Measurements from ENCODE around the gene GOLGA2.

Gene GOLGA2

DNA sequence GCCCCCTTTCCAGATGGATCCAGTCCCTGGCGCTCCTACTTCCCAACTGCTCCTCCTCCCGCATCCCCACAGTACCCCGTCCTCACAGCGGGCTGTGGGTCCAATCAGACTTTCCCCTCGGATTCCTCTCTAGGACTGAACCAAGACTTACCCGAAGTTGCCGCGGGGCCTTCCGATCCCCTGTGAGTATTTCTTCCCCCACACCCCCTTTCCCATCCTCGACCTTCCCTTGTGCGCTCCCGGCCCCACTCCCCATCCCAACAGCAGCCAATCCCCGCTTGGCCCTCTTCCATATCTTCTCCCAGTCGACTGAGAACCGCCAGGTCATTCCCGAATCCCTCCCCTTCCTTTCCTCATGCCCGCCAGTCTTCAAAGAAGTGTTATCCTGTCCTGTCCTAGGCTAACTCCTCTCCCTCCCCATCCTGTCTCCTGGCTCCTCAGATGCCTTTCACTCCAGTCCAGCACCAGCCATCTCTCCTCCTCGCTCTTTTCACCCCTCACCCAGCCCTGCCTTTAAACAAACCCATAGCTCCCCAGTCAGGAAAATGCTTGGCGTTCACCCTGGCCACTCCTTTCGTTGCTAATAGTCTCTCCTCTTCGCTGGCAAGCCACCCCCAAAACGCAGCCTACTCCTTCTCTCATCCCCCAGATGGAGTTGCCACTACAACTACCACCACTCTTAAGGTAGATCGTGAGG is 915 bp upstream of the GOLGA2 start:
- Histone ChIP-seq H3F3A (ENCODE audit: low read depth) (no peaks in the 10 kb centered on the region), H2AFZ (ENCODE audit: low read length) (peak overlapping the region; percentile 77; the same call in 1 of the 2 replicates), H4K20me1 (ENCODE audit: insufficient read depth, low read length, poor library complexity, severe bottlenecking) (peaks cover 14% of the 10 kb centered on the region), H3K9me3 (ENCODE audit: insufficient read depth, low read depth, low read length) (no peaks in the 10 kb centered on the region), H3K4me1 (ENCODE audit: insufficient read depth, low read length, poor library complexity, severe bottlenecking) (peaks cover 33% of the 10 kb centered on the region), H3K27me3 (ENCODE audit: insufficient read depth, low read length, poor library complexity, severe bottlenecking) (no peaks in the 10 kb centered on the region), H3K9ac (ENCODE audit: low read depth, low read length, poor library complexity, severe bottlenecking) (peak overlapping the region; percentile 84), H3K79me2 (ENCODE audit: insufficient read depth, low read length) (peaks cover 26% of the 10 kb centered on the region), H3K36me3 (ENCODE audit: insufficient read depth, low read length) (no peaks in the 10 kb centered on the region), H3K9me2 (replicated peaks; ENCODE audit: low read depth, low read length) (no peaks in the 10 kb centered on the region), H3K4me2 (ENCODE audit: low read depth, low read length, poor library complexity, severe bottlenecking) (peak overlapping the region; percentile 89), H3K4me3 (ENCODE audit: low read length, poor library complexity, severe bottlenecking) (peak overlapping the region; percentile 84)
- TF ChIP-seq, protein P1, sequence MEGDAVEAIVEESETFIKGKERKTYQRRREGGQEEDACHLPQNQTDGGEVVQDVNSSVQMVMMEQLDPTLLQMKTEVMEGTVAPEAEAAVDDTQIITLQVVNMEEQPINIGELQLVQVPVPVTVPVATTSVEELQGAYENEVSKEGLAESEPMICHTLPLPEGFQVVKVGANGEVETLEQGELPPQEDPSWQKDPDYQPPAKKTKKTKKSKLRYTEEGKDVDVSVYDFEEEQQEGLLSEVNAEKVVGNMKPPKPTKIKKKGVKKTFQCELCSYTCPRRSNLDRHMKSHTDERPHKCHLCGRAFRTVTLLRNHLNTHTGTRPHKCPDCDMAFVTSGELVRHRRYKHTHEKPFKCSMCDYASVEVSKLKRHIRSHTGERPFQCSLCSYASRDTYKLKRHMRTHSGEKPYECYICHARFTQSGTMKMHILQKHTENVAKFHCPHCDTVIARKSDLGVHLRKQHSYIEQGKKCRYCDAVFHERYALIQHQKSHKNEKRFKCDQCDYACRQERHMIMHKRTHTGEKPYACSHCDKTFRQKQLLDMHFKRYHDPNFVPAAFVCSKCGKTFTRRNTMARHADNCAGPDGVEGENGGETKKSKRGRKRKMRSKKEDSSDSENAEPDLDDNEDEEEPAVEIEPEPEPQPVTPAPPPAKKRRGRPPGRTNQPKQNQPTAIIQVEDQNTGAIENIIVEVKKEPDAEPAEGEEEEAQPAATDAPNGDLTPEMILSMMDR (conservative IDR thresholded peaks at IDR 0.05; ENCODE audit: low read length): no peak
- TF ChIP-seq EZH2phosphoT487 (IDR thresholded peaks at IDR 0.05; ENCODE audit: borderline replicate concordance): no peak

DNA sequence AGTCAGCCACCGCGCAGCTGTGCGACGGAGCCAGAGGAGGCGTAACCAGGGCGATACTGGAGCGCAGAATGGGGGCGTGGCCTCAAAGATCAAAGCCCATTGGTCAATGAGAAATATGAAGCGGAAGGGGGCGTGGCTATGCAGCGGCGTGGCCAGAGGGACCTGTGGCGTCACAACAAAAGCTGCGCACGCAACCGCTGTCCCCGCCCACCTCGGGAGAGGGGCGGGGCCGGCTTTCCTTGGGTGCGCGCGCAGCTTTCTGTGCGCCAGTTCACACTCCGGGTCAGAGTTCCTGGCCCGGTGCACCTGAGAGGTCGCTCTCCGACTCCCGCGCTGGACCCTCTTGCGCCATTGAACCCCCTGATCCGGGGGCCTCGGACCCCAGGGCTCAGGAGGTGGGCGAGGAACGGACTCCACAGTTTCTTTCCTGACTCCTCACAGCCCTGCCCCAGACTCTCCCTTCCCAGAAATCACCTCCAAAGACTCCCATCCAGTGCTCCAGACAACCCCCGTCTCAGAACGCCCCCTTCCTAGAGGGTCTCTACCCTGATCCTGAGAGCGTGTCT is 284 bp upstream of the GOLGA2 start, which contains the start of gene SWI5:
SWI5 (plus strand) TSS at position 269 of the 566 bp plus-strand sequence.
- H3K4me2 ChIP-seq (ENCODE audit: low read depth, low read length, poor library complexity, severe bottlenecking): peak within 1 kb of the TSS; percentile 100
- H3K4me1 ChIP-seq (ENCODE audit: insufficient read depth, low read length, poor library complexity, severe bottlenecking): peaks cover 33% of the 10 kb centered on the region
- peak within 1 kb of the TSS; percentile 78 for H2AFZ ChIP-seq (ENCODE audit: low read length)
- no peak for TF ChIP-seq EZH2phosphoT487 (IDR thresholded peaks at IDR 0.05; ENCODE audit: borderline replicate concordance)
- TF ChIP-seq, protein P1 (conservative IDR thresholded peaks at IDR 0.05; ENCODE audit: low read length): no peak
- H3K9ac ChIP-seq (ENCODE audit: low read depth, low read length, poor library complexity, severe bottlenecking): peak within 1 kb of the TSS; percentile 92
- peaks cover 26% of the 10 kb centered on the region for H3K79me2 ChIP-seq (ENCODE audit: insufficient read depth, low read length)
- H3K9me3 ChIP-seq (ENCODE audit: insufficient read depth, low read depth, low read length): no peaks in the 10 kb centered on the region
- H3K9me2 ChIP-seq (replicated peaks; ENCODE audit: low read depth, low read length): no peaks in the 10 kb centered on the region
- H3K4me3 ChIP-seq (ENCODE audit: low read length, poor library complexity, severe bottlenecking): peak within 1 kb of the TSS; percentile 84
- no peaks in the 10 kb centered on the region for H3K36me3 ChIP-seq (ENCODE audit: insufficient read depth, low read length)
- peaks cover 14% of the 10 kb centered on the region for H4K20me1 ChIP-seq (ENCODE audit: insufficient read depth, low read length, poor library complexity, severe bottlenecking)
- H3K27me3 ChIP-seq (ENCODE audit: insufficient read depth, low read length, poor library complexity, severe bottlenecking): no peaks in the 10 kb centered on the region
- no peaks in the 10 kb centered on the region for H3F3A ChIP-seq (ENCODE audit: low read depth)

DNA sequence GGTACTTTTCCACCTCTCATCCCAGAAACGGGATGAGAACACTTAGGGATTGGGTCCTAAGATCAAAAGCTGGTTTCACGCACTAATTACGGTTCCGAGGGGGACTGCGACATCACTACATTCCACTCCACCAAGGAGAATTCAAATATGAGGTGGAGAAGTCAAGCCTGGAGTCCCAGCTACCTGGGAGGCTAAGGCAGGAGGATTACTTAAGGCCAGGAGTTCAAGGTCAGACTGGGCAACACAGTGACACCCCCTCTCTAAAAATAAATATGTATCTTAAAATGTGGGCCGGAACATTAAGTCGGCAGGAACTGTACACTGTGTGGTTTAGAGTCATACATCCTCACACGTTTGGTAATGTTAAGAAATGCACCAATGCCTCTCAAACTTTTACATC is 1.6 kb downstream of the GOLGA2 start:
- H3K79me2 ChIP-seq (ENCODE audit: insufficient read depth, low read length): peaks cover 26% of the 10 kb centered on the region
- H3K4me2 ChIP-seq (ENCODE audit: low read depth, low read length, poor library complexity, severe bottlenecking): peak overlapping the region; percentile 100
- peaks cover 14% of the 10 kb centered on the region for H4K20me1 ChIP-seq (ENCODE audit: insufficient read depth, low read length, poor library complexity, severe bottlenecking)
- no peaks in the 10 kb centered on the region for H3K36me3 ChIP-seq (ENCODE audit: insufficient read depth, low read length)
- H3K9me3 ChIP-seq (ENCODE audit: insufficient read depth, low read depth, low read length): no peaks in the 10 kb centered on the region
- H3K4me1 ChIP-seq (ENCODE audit: insufficient read depth, low read length, poor library complexity, severe bottlenecking): peaks cover 33% of the 10 kb centered on the region
- H3K9me2 ChIP-seq (replicated peaks; ENCODE audit: low read depth, low read length): no peaks in the 10 kb centered on the region
- no peak for TF ChIP-seq EZH2phosphoT487 (IDR thresholded peaks at IDR 0.05; ENCODE audit: borderline replicate concordance)
- TF ChIP-seq, protein P1 (conservative IDR thresholded peaks at IDR 0.05; ENCODE audit: low read length): no peak
- H2AFZ ChIP-seq (ENCODE audit: low read length): no peak overlapping the region
- no peaks in the 10 kb centered on the region for H3K27me3 ChIP-seq (ENCODE audit: insufficient read depth, low read length, poor library complexity, severe bottlenecking)
- H3K4me3 ChIP-seq (ENCODE audit: low read length, poor library complexity, severe bottlenecking): peak overlapping the region; percentile 84
- no peaks in the 10 kb centered on the region for H3F3A ChIP-seq (ENCODE audit: low read depth)
- H3K9ac ChIP-seq (ENCODE audit: low read depth, low read length, poor library complexity, severe bottlenecking): peak overlapping the region; percentile 92
